Breast epithelium (tissue), 3 donors: Measurements from ENCODE around the gene RWDD2A.

Source experiments
- CTCF ChIP-seq, 3 donors: fragments of 450-650 bp; IDR thresholded peaks; one replicate each; pipeline ENCODE4 v1.5.1; 2016 to 2017; ENCODE audit warnings: antibody characterized with exemption in 3 of 3, mild to moderate bottlenecking in 3 of 3, moderate library complexity in 3 of 3
- POLR2A ChIP-seq: fragments of 450-650 bp; IDR thresholded peaks from one replicate; pipeline ENCODE4 v1.6.1; 2016; ENCODE audit warnings: antibody characterized with exemption, mild to moderate bottlenecking, moderate library complexity

- TF ChIP-seq POLR2A (no peak), CTCF (IDR thresholded peaks at IDR 0.05) (no peak)
These were observed 54.3 kb downstream of the RWDD2A start for GRCh38 chr6:83247471-83247870.
